GM19239 (cell line): Measurements from ENCODE around the gene RICTOR.
A peak's percentile ranks its signal among the peaks of the same experiment; 100 is the strongest.

Source experiments
- DNase-seq: peaks from one replicate; pipeline ENCODE4 v3.0.0; 2011; ENCODE audit warnings: low spot score; ENCODE audit not compliant: insufficient read length
- FAIRE-seq: peaks from 2 replicates; lab custom pipeline; 2011; peaks lifted over from hg19 to GRCh38; lab: Jason Lieb, UNC

RICTOR gene

DNA sequence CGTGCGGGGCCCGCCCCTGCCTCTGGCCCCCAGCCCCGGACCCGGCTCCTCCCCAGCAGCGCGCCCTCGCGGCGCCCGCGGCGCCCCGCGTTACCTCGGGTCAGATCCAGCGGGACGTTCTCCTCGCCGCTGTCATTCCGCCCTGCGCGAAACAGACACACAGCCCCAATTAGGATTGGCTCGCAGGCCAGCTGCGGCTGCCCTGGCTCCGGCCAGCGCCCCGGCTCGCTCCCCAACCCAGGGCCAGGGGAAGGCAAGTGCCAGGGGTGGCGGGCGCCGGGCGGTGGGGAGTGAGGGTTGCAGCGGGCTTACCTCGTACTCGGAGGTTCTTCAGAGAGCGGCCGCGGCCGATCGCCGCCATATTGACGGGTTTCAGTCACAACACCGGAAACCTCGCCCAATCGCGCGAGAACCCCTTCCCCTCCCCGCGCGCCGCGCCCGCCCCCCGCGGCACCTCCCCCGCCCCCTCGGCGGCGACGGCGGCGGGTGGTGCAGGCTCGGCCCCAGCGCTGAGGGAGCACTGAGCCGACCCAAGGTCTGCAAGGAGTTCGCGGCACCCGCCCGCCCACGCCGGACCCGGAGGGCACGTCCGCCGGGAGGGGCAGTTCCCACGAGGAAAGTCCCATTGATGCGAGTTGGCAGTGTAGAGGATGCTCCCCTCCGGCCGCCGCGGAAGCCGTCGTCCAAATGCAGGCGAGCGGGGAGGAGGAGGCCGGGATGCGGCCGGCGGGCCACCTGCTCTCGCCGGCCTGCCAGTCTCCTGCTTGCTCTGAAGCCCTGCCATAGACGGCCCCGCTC is at the start of gene RICTOR:
TSS of gene RICTOR (minus strand) at position 383 of the 798 bp plus-strand sequence. CDS start at position 361, 22 bp downstream.
- DNase-seq (peak; percentile 79), FAIRE-seq (peak; percentile 42)

- FAIRE-seq (no peak), DNase-seq (no peak)
Measured at GRCh38 chr5:39121922-39122321, 47.7 kb upstream of the RICTOR start.

GRCh38 chr5:39121315-39121714 is 47.1 kb upstream of the RICTOR start:
- DNase-seq (no peak), FAIRE-seq (no peak)

- no peak for FAIRE-seq
Measured at GRCh38 chr5:39120052-39120420, 45.8 kb upstream of the RICTOR start.

DNA sequence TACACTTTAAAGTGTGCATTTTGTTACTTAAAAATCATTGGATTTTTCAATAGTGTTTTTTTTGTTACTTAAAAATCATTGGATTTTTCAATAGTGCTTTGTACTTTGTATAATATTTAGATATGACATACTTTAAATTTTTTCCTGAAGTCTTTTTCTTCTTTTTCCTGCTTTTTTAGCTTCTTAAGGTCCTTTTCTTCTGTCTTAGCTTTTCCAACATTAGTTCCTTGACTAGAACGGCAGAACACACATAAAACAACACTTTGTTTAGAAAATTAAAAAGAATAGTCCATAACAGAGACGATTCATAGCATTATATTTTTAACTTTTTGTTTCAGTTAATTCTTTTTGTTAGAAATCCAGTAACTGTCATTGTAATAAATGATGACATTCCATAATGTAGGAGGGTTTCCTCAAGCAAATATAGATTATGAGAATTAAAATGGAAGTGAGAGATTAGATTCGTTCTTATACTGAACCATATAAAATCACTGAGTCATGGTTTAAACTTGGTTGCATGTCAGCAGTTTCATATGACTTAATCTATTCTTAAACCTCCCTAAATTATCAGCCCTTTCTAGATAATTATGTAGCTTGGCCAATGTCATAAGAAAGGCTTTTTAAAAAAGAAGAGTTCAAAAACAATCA is 45.3 kb upstream of the RICTOR start:
- no peak for DNase-seq
- no peak for FAIRE-seq

More at GRCh38 chr5:39120052-39120420, 45.8 kb upstream of the RICTOR start:
- no peak for DNase-seq

- FAIRE-seq (no peak), DNase-seq (no peak)
Measured at GRCh38 chr5:39118638-39119037, 44.4 kb upstream of the RICTOR start.

DNA sequence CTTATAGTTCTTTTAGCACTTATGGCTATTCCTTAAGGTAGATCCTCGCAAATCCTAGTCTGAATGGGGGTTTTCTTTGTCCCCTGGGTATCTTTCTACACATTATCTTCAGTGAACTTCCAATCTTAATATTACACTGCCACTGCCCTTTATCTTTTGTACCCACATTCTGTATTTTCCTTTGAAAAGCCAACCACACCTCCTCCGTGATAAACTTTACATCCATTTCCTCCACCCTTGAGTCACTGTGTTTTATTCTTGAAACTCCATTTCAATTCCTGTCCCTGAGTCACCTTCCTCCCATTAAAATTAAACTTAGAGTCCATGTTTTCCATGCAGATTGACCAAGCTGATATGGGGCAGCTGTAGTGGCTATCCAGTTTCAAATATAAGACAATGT is 43.2 kb upstream of the RICTOR start:
- no peak for DNase-seq
- FAIRE-seq: no peak

- DNase-seq (no peak), FAIRE-seq (no peak)
Measured at GRCh38 chr5:39116344-39117170, 42.4 kb upstream of the RICTOR start.

DNA sequence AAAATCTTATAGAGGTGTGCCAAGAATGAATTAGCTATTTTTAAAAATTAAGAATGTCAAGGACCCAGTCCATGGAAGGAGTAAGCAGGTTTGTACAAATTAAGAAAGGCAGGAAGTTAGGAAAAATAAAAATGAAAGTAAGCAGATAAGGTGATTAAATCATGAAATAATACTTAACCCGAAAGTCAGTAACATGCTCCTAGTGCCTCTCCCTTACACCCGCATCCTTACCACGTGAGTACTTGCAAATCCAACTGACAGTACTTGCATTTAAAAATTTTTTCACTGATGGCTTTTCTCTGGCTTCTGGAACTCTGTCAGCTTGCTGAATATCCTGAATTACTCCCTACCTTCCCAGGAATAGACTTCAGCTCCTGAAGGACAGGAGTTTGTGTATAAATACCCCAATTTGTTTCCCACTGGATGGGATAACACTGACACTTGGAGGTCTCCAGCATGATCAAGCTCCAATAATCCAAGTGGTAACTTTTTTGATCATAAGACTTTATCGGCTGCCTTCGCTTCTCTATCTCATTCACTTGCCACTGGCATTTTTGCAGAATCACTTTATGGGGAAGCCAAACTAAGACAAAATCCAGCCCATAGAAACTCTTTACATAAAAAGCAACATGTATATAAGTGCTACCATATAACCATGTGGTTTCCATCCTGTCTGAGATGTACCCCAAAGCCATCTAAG is 41.6 kb upstream of the RICTOR start:
- no peak for DNase-seq
- FAIRE-seq: no peak

GRCh38 chr5:39114155-39114554 is 40.0 kb upstream of the RICTOR start:
- FAIRE-seq: no peak

DNA sequence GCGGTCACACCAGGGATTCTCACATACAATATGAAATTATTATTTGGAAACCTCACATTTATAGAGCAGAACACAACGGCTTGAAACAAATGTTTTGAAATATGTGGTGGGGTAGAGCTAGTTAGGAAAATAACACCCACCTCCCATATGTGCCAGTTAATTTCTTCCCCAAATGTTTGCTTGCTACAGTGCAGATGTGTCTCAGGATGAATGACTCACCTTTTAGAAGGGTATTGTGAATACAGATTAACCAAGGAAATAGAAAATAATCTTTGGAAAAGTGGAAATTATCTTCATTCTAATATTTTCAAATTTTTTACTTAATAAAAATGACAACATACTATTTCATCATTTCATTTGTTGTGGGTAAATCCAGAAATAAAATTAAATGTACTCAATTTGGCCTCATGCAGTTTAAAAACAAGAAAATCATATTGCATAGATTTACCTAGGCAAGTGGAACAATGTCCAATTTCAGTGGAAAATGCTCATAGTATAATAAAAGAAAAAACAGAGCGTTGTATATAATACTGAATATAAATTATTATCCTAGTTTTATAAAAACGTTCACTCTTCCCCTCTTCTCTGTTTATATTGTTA is 39.3 kb upstream of the RICTOR start:
- FAIRE-seq (no peak), DNase-seq (no peak)

More at GRCh38 chr5:39114155-39114554, 40.0 kb upstream of the RICTOR start:
- DNase-seq: no peak

DNA sequence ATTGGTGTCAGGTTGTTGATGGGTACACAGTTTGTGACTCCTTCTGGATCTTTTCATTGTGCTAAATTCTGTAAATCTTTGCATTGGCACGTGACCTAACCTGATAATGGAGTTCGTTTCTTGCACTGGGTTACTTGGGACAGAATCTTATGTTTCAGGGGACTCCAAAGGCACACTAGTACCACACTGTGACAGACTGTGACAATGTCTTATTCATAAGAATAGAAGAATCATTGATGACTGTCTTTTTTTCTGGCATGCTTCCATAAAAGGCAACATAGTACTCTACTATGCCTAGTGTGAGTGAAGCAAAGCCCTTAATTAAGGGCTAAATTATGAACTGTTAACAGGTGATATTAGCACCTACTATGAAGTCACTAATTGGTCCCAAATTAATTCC is 35.4 kb upstream of the RICTOR start:
- no peak for DNase-seq
- no peak for FAIRE-seq

- FAIRE-seq (no peak), DNase-seq (no peak)
Measured at GRCh38 chr5:39108987-39109386, 34.8 kb upstream of the RICTOR start.

DNA sequence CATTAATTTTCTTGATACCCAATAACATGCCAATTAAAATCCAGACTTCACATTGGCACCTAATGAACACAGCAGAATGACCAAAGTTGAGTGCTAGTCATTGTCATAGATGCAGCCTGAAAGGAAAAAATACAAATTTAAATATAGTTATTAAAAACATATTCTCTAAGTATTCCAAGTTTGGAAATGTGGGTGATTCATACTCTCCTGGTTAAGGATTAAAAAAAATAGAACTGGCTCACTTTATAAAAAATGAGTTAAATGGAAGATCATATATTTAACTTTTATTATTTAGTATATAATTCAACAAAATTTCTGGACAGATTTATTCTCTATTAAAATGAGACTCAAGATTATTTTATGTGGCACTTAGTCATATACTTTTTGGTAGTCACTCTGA is 33.2 kb upstream of the RICTOR start:
- FAIRE-seq: no peak
- no peak for DNase-seq

DNA sequence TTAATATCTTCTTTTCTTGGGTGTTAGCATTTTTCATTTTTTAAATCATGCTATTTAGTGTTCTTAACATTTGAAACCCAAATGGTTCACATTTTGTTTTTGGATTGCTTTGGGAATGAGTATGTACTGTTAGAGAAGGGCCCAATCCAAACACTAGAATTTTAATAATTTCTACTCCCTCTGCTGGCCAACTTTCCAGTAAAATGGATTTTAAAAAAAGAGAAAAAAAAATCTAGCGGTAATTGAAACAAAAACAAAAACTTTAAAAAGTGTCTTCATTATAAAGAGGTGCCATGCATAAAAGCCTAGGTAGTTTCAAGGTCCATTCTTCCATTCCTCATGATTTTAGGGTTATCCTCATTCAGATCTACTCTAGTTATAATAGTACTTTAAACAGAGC is 32.1 kb upstream of the RICTOR start:
- DNase-seq (no peak), FAIRE-seq (no peak)

DNA sequence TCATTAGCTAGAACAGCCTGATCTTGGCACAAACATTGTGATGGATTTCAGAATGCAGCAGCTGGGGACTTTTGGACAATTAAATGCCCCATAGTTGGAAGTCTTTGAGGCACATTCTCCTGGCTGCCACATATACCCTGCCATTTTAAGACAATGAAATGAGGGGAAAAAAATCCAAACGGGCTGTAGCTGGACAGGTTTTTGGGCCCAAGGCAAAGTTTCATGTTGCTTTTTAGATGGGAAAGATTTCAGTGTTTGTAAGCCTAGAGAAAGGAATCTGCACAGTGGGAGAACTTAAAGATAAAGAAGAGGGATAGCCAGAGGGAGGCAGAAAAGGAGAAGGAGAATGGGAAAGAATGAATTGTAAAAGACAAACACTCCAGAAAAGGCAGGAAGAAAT is 30.0 kb upstream of the RICTOR start:
- no peak for FAIRE-seq
- DNase-seq: no peak

DNA sequence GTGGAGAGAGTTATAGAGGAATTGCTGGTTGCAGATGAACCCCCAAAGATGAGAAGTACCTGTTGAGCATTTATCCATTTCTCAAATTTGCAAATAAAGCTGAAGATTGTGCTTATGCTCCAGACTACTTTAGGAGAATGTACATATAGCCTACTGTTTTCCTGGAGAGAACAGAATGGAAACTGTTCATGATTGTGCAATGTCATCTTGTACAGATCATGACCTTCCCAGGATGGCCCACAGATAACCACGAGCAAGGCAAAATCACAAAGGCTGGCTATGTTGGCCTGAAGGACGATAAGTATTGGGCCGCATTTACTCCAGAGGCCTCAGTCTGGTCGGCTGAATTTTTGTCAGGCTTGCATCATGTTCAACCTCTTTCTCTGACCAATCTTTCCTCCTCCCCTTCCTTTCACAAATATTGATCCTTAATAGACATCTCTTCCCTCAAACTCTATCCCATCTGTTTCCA is 28.5 kb upstream of the RICTOR start:
- FAIRE-seq (no peak), DNase-seq (no peak)

DNA sequence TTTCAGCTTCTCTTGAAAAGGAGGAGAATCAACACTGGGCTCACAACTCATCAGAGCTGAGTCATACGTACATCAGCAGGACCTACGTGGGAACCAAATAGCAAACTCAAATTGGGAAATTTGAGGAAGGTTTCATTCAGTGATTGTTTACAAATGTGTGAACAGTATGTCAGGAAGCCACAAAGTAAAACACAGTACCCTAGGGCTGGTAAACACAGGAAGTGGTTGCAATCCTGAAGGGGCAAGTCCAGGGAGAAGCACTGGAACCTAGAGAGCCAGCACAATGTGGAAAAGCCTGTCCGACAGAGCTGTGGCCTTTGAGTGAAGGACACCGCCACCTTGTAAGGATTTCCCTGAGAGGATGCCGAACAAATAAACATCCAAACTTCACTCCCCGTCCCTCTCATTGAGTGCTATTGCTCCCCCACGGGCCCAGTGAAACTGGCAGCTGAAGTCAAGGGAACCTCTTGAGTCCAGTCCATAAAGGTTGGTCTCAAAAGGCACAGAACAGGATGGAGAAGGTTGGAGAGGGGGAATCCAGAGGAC is 26.7 kb upstream of the RICTOR start:
- DNase-seq: no peak
- FAIRE-seq: no peak

DNA sequence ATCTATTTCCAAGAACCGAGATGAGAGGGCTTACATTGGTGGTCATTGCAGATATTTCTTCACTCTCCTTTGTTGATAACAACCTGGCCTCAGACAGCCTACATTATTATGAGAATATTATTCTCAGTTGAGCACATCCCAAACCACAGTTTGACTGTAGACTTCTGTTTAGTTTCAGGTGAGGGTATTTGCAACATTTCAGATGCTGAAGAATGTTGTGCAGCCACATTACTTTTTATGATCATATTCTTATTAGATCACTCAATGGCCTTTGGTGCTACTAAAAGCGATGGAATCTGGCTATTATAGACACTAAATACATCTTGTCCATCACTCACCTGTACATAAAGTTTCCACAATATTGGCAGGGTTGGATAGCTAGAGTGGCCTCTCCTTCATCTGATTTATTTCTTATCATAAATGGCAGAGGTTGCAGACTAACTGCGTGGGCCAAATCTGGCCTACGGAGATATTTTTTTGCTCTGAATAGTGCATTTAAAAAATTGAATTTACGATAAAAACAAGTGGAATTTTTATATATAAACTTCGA is 26.2 kb upstream of the RICTOR start:
- DNase-seq (no peak), FAIRE-seq (no peak)
